Bronchus fibroblast of lung (primary cell): ENCODE results near the gene SUN5. TPM values are rescaled to one million over a fixed set of nuclear protein-coding genes. Genes with fewer than 3 reads are reported as not detected.

Experiments used
- total RNA-seq: library from RNA; depleted of rRNA; stranded (reverse); fragments of >200 nt; gene quantifications from 2 replicates; pipeline ENCODE4 v1.2.3, GENCODE V29; 2015

Gene SUN5
- not detected in 2 replicates for total RNA-seq

GRCh38 chr20:33004141-33004751 is at the start of gene SUN5:
TSS of gene SUN5 (minus strand) at chr20:33004433. CDS start at chr20:33004340, 93 bp downstream.

DNA sequence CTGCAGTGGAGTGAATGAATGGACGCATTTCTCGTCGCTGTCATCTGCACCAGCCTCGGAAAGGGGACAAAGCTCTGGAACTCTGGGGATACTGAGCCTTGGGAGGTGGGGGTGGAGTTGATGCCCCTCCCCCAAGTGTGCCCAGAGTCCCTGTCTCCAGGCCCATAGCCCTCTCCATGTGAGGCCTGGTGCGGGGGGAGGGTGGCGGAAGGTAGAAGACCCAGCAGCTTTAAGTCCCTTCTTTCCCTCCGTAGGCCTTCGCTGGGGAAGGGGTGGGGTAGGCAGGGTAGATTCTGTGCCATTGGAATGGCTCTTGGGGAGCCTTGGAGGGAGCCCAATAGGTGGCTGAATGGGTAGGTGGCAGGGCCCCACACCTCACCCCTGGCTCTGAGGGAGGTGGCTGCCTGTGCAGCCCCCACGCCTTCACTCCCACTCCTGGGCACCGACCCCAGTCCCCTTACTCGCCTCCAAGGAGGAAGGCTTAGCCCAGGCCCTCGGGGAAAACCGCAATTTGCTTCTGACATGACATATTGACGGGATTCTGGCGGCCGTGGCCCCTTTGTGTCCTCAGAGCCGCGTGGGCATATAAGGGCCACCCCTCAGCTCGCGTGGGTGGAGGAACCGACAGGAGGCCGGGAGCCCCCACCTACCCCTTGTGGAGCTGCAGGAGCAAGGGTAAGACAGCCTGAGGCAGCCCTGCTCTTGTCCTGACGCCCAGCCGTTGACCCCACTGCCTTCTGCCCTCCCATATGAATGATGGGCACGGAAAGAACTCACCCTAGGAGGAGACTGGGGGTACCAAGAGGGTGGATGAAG is 49.3 kb upstream of the SUN5 start, which contains the start of gene BPIFB3:
Gene BPIFB3 (plus strand): TSS at position 613 of the 816 bp plus-strand sequence. CDS start 1,533 bp downstream, outside the sequence.

GRCh38 chr20:33031531-33031930 is 27.3 kb upstream of the SUN5 start, which contains the start of gene BPIFB6:
TSS of gene BPIFB6 (plus strand) at chr20:33031648. CDS start at chr20:33031648, 0 bp downstream.

DNA sequence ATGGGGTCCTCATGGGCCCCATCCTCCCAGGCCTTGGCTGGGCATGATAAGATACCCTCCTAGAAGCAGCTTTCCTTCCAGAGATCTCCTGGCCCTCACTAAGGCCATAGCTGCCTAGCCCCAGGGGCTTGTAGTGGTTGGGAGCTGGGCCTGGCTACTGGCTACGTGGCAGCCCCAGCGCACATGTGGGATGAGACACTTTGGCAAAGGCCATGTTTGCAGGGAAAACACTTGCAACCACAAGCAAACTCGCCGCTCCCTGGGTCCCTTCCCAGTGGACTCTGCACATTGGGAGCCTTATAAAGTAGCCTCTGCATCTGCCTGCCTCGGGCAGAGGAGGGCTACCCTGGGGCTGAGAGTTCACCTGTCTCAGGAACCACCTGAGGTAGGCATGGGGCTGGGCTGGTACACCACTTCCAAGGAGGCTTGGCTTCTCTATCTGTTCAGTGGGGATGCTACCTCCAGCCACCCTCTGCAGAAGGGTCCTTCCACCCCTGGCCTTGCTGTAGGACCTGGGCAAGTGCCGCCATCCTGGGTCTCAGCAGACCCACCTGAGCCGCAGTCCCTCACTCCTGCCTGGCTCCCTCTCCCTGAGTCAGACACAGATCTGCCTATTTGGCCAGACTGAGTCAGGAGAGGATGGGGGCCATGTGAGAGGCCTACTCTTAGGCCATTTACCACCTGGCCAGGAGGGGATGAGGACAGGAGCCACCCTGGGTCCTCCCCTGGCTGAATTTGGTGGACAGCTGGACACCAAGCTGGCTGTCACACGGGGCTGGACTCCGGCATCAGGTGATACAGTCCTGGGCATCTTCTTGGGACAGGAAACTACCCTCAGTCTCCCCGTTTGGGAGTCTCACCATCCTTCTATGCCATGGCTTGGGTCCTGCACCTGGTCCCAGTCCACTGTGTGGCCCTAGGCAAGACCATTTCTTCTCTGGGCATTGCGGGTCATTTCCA is 3.4 kb upstream of the SUN5 start, which contains the start of gene BPIFB2:
Gene BPIFB2 (plus strand): TSS at position 329 of the 960 bp plus-strand sequence. CDS start 871 bp downstream, outside the sequence.

Other genes with a start within 250 kb of the SUN5 start
- gene DNMT3B, start 242.0 kb downstream of the SUN5 start, total RNA-seq, result 3.0 and 4.0 TPM in 2 replicates
- 78.0 and 83.2 TPM in 2 replicates for gene MAPRE1, start 184.5 kb downstream of the SUN5 start, total RNA-seq
- gene EFCAB8, start 145.5 kb downstream of the SUN5 start, total RNA-seq, result under 0.01 TPM in 1 of 2 replicates, not detected in the other
- not detected in 2 replicates for gene BPIFB2, start 3.3 kb upstream of the SUN5 start, total RNA-seq
- not detected in 2 replicates for gene BPIFB6, start 27.2 kb upstream of the SUN5 start, total RNA-seq
- not detected in 2 replicates for gene BPIFB3, start 49.5 kb upstream of the SUN5 start, total RNA-seq
- not detected in 2 replicates for gene BPIFB4, start 75.2 kb upstream of the SUN5 start, total RNA-seq
- not detected in 2 replicates for gene BPIFA2, start 163.7 kb upstream of the SUN5 start, total RNA-seq
- not detected in 2 replicates for gene BPIFA3, start 212.9 kb upstream of the SUN5 start, total RNA-seq
- not detected in 2 replicates for gene BPIFA1, start 231.6 kb upstream of the SUN5 start, total RNA-seq